Left hindlimb (tissue), 1 donor: ENCODE results near the gene PLA2G2E.

Source experiments
- DNase-seq: peaks from one replicate; pipeline ENCODE4 v3.0.0-alpha.2; 2018

The PLA2G2E gene, protein sequence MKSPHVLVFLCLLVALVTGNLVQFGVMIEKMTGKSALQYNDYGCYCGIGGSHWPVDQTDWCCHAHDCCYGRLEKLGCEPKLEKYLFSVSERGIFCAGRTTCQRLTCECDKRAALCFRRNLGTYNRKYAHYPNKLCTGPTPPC

DNA sequence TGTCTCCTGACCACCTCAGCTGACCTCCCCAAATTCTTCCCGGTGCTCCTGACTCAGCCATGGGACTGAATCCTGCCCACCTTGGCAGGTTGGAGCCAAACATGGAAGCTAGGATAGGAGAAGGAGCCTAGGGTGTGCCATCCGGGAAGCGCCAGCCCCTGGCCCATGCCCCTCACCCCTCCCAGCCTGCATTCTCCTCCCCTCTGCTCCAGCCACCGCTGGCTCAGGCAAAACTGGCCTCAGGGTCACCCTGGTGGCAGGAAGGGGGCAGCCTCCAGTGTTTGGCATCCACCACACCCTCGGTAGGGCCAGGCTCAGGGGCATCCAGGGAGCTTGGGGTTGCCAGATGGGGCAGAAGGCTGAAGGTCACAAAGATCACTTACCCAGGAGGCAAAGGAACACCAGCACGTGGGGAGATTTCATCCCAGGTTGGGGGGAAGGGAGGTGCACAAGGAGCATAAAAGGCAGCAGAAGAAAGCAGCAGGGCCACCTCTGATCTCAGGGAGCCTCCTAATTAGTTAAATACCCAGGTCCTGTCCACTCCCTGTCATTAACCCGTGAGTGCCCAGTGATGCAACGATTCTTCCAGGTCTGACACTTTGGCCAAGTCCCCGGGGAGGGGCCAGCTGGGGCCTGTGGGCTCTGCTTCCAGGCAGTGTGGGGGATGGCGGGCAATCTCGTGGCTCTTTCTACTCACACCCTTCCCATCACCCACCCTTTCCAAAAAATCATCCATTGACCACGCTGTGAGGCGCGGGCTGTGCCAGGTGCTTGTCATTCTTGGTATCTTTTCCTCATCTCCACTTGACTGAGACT is at the start of gene PLA2G2E:
Gene PLA2G2E, minus strand, starts transcription at position 481 of the 816 bp plus-strand sequence. Its CDS starts 58 bp downstream, at position 423.
- no peak for DNase-seq

- DNase-seq, result no peak
These were observed 48.2 kb upstream of the PLA2G2E start for GRCh38 chr1:19971664-19972063.

- DNase-seq, result no peak
These were observed 46.7 kb upstream of the PLA2G2E start for GRCh38 chr1:19969898-19970660.

- DNase-seq, result no peak
These were observed 44.4 kb upstream of the PLA2G2E start for GRCh38 chr1:19967808-19968207.

- no peak for DNase-seq
These were observed 41.1 kb upstream of the PLA2G2E start for GRCh38 chr1:19964542-19964941.

DNA sequence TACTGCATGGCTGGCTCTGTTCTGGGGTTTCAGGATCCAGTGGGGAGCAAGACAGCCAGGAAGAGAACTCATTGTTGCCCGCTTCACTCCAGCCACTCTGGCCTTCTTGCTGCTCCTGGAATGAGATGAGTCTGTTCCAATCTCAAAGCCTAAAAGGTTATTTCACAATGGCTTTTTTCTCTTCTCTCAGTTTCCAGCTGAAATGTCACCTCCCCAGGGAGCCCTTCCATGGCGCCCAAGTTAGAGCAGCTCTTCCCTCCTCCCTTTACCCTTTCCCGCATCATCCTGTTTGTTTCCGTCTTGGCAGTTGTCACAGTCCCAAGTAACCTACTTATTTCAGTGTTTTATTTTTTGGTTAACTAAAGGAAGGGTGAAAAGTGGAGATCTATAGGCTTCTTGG is 40.2 kb upstream of the PLA2G2E start:
- no peak for DNase-seq

DNA sequence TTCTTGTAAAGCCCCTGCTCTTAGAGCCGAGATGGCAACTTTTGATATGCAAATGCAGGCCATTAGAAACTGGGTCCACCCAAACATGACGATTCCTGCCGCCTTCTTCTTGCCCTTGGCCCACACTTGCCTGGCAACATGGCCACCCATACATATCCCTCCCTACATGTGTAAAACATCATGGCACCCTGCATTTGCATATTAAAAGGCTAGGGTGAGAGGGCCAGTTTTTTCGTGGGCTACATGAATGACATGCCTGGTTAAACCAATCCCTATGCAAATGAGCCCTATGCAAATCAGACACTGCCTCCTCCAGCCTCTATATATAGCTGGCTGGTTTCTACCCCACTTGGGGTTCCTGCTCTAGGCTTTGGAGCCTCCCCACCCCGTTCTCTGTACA is 37.2 kb upstream of the PLA2G2E start:
- DNase-seq, result no peak

DNA sequence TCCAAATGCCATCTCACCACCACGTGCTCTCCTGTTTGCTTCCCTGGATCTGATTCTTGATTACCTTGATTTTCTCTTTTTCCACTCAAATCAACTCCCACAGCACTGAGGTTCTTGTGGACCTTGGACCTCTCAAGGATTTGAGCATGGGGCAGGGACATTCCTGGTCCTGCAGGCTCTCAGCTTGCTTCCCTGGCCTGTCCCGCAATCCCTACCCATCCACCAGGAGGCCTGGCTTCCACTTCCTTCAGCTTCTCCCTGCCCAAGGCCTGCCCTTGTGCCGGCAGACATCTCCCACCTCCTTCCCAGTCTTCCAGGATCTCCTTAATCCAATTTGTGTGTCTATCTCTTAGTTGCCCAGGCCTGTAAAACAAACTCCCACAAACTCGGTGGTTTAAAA is 34.4 kb upstream of the PLA2G2E start:
- no peak for DNase-seq

DNA sequence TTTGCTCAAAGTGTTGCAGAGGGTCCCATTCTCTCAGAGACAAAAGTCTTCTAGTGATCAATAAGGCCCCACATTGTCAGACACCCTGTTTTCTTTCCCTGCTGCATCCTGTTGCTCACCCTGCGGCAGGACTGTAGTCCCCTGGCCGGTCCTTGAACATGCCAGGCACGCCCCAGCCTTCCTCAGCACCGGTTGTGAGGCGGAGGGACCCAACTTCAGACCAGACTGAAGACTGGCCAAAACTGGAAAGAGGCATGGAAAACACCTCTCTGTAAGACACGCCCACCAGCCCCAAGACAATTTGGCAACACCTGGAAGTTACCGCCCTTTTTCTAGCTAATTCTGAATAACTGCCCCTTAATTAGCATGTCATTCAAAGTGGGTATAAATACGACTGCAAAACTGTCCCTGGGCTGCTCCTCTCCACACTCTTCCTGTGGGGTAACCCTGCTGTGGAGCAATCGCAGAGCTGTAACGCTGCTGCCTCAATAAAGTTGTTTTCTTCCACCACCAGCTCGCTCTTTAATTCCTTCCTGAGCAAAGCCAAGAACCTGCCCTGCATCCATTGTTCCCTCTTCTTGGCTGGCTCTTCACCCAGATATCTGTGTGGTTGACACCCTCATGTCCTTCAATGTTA is 32.2 kb upstream of the PLA2G2E start:
- DNase-seq, result no peak

DNA sequence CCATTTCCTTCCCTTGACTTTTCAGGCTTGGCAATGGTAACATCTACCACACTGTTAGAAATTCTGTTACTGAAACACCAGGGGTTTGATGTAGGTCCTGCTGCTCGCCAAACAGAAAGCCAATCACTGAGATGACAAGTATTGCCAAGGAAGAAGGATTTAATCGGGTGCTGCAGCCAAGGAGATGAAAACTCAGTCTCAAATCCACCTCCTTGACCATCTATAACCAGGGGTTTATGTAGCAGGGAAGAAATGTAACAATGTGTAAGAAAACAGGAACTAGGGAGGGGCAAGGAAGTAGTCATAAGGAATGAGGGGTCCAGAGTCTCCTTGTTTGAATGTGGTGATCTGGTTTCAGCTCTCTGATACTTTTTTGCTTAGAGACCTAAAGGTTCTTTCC is 30.6 kb upstream of the PLA2G2E start:
- DNase-seq, result no peak

DNA sequence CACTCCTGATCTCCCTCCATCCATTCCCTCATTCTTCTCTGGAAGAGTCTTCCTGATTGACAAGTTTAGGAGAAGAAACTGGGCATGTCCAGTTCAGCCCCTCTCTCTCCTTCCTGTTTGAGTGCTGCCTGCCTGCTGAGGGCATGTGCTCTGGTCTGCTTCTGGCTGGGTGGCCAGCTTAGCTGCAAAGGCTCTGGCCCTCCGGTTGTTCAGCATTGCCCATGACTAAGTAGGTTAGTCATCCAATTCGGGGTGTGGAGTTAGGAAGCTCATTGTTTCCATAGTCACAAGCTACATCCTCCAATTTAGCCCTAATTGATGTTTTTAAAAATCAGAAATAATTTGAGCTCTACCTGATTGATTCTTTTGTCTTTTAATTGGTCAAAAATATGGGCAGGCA is 25.6 kb upstream of the PLA2G2E start:
- DNase-seq, result no peak

DNA sequence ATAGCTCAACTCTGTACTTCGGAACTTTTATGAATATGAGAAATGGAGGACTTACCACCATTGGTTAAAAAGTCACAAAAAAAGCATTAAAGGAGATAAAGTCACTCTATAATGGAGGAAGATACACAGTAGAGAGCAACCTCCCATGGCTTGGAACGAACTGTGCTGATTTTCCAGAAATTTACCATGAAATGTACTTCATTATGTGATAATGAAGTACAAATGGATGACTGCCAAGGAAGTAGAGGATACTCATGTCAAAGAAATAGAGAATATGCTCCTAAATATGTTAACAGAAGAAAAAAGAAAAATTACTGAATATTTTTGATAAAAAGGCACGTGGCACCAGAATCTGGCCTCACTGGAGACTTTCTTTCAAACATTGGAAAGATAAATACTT is 23.6 kb upstream of the PLA2G2E start:
- no peak for DNase-seq

DNA sequence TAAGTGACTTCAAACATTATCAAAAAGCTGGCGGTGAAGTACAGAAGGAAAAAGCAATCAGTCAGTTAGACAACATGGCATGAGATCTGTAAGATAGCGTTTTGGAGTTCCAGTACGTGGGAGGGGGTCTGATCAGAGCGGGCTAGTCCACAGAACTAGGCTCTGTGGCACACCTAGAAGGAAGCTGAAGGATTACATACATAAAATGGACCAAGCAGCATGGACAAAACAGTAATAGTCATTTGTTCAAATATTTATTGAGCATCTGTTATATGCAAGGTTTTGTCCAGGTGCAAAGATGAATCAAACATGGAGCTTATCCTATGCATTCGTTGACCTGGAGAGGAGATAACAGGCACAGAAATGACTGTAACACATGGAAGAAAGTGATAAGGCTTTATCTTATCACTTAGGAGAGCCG is 22.9 kb upstream of the PLA2G2E start:
- no peak for DNase-seq

DNA sequence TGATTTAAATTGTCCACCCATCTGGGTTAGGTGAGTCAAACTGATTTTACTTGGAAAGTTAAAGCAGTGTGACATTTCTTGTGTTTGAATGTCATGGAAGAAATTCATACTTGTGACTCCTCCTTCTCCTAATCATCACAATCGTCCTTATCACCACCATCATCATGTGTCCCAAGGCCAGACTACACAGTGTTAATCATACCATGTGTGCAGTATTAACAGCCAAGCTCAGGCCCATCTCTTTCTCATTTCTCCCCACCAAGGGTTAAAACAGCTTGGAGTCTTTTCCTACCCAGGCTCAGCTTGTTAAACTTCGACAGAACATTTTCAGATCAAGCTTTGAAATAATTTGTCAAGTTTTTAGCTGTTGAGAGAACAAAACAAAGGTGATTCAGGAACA is 22.5 kb upstream of the PLA2G2E start:
- DNase-seq, result no peak

DNA sequence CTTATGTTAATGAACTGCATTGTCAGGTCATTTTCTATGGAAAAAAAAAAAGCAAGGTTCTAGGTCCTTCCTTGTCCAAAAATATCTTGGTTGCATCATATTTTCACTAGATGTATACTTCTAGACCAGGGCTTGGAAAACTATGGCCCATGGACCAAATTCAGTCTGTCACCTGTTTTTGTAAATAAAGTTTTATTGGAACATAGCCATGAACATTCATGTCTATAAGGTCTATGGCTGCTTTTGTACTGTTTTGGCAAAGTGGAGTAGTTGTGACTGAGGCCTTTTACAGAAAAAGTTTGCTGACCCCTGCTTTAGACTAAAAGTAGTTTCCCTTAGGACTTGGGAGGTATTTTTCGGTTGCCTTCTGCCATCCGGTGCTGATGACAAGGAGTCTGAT is 19.2 kb upstream of the PLA2G2E start:
- no peak for DNase-seq

- DNase-seq, result no peak
These were observed 18.7 kb upstream of the PLA2G2E start for GRCh38 chr1:19942088-19942487.

DNA sequence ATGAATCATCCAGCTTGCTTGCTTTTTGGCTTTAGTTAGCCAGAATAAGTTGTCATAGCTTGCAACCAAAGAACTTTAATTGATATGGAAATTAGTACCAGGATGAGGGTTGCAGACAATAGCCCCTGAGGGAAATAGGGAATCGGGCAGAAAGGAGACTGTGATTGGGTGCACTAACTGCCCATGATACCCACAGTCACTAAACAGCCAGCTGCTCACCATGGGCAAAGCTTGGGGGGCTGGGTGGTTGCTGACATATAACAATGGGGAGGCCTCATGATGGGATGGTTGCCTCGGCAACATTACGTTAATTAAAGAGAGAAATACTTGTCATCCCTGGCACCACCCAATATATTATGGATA is 17.8 kb upstream of the PLA2G2E start:
- DNase-seq, result no peak

GRCh38 chr1:19940486-19941205 is 17.2 kb upstream of the PLA2G2E start:
- no peak for DNase-seq

GRCh38 chr1:19938472-19938871 is 15.1 kb upstream of the PLA2G2E start:
- DNase-seq, result no peak

DNA sequence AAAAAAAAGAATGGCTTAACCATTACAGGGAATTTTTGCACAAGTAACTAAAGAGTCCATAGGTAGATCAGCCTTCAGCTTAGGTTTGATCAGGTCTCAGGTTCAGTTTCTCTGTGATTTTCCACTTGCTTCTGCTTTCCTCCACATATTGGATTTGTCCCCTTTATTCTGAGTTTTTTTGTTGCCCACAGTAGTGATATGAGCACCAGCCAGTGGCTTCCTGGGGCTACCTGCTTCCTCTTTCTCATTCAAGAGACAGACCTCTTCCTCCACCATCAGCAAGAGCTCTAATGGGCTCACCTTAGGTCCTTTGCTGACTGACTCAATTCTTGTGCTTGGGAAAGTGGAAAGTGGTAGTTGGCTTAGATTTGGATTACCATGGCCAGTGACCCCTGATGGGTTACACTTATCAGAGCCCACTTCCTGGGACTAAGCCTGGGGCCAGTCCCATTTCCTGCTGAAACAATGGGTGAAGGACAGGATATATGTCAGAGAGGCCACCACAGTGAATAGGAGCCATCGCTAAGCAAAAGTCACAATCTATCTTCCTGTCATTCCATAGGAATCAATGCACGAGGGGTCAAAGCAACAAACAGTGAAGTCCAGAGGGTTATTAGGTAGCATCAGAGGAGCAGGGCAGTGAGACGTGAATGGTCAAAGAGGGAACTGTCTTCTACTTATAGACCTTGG is 12.8 kb upstream of the PLA2G2E start:
- DNase-seq, result no peak

GRCh38 chr1:19934336-19934735 is 10.9 kb upstream of the PLA2G2E start:
- DNase-seq, result no peak

GRCh38 chr1:19932866-19933265 is 9.4 kb upstream of the PLA2G2E start:
- DNase-seq, result no peak
